HTR-8/SVneo (cell line): Measurements from ENCODE around the gene FGF2.
"Not testable (repeated sequence)": the region's sequence is repeated elsewhere in the genome, so short reads cannot be mapped to it uniquely, and the experiment has no call there.

ENCODE experiments used
- DNase-seq: peaks from one replicate; pipeline ENCODE4 v3.0.0; 2011; ENCODE audit warnings: low spot score, mixed read lengths; ENCODE audit not compliant: insufficient read length
- FAIRE-seq: peaks from 2 replicates; lab custom pipeline; 2011; peaks lifted over from hg19 to GRCh38; lab: Jason Lieb, UNC

The FGF2 gene

GRCh38 chr4:122811781-122812180 lies 14.8 kb upstream of the FGF2 start:
- not testable (repeated sequence) for FAIRE-seq, DNase-seq

GRCh38 chr4:122812823-122813222 lies 13.8 kb upstream of the FGF2 start:
- not testable (repeated sequence) for FAIRE-seq, DNase-seq

- FAIRE-seq, result no peak
These were observed 12.2 kb upstream of the FGF2 start for GRCh38 chr4:122814426-122814825.

GRCh38 chr4:122815248-122815647 lies 11.4 kb upstream of the FGF2 start:
- no peak for FAIRE-seq
- DNase-seq, result no peak

More at GRCh38 chr4:122814426-122814825, 12.2 kb upstream of the FGF2 start:
- DNase-seq, result no peak

GRCh38 chr4:122816476-122816875 lies 10.2 kb upstream of the FGF2 start:
- FAIRE-seq (no peak), DNase-seq (no peak)

GRCh38 chr4:122819708-122820449 lies 6.8 kb upstream of the FGF2 start:
- no peak for DNase-seq
- peak; percentile 85 for FAIRE-seq

- FAIRE-seq (no peak), DNase-seq (no peak)
These were observed 5.5 kb upstream of the FGF2 start for GRCh38 chr4:122821092-122821491.

GRCh38 chr4:122822466-122822865 lies 4.2 kb upstream of the FGF2 start:
- FAIRE-seq (no peak), DNase-seq (no peak)

GRCh38 chr4:122823476-122823875 lies 3.2 kb upstream of the FGF2 start:
- DNase-seq (no peak), FAIRE-seq (no peak)

GRCh38 chr4:122824616-122825015 lies 2.0 kb upstream of the FGF2 start:
- FAIRE-seq (peak; percentile 40), DNase-seq (no peak)

- no peak for DNase-seq
These were observed 528 bp upstream of the FGF2 start for GRCh38 chr4:122826079-122826527.

GRCh38 chr4:122827258-122827878 lies 737 bp downstream of the FGF2 start:
- FAIRE-seq, result no peak
- no peak for DNase-seq

More at GRCh38 chr4:122826079-122826527, 528 bp upstream of the FGF2 start:
- no peak for FAIRE-seq

GRCh38 chr4:122827879-122828601 lies 1.4 kb downstream of the FGF2 start:
- no peak for DNase-seq
- no peak for FAIRE-seq

GRCh38 chr4:122830426-122831095 lies 3.9 kb downstream of the FGF2 start:
- FAIRE-seq (no peak), DNase-seq (no peak)

- DNase-seq, result no peak
- no peak for FAIRE-seq
These were observed 5.0 kb downstream of the FGF2 start for GRCh38 chr4:122831515-122832196.

- FAIRE-seq, result no peak
- no peak for DNase-seq
These were observed 6.1 kb downstream of the FGF2 start for GRCh38 chr4:122832732-122833131.

- DNase-seq (no peak), FAIRE-seq (no peak)
These were observed 7.4 kb downstream of the FGF2 start for GRCh38 chr4:122833999-122834398.

- DNase-seq, result no peak
- no peak for FAIRE-seq
These were observed 10.3 kb downstream of the FGF2 start for GRCh38 chr4:122836941-122837340.

- no peak for FAIRE-seq
- DNase-seq, result no peak
These were observed 11.4 kb downstream of the FGF2 start for GRCh38 chr4:122838034-122838433.

GRCh38 chr4:122842392-122842791 lies 15.8 kb downstream of the FGF2 start:
- no peak for FAIRE-seq
- no peak for DNase-seq
